GM12864 (cell line): ENCODE data around the gene PITPNM1.

Source experiments
- DNase-seq: peaks from one replicate; pipeline ENCODE4 v3.0.0-alpha.2; 2011; ENCODE audit warnings: low read depth
- H3K4me3 ChIP-seq: 2 replicates; pipeline ENCODE4 v1.5.1; 2011; ENCODE audit warnings: mild to moderate bottlenecking, low read depth, low read length, control low read depth
- CTCF ChIP-seq: IDR thresholded peaks from 2 replicates; pipeline ENCODE4 v1.5.1; 2011; ENCODE audit warnings: low read depth, mild to moderate bottlenecking, moderate library complexity, low read length, control low read depth, inconsistent platforms; ENCODE audit errors: missing control alignments

The PITPNM1 gene

DNA sequence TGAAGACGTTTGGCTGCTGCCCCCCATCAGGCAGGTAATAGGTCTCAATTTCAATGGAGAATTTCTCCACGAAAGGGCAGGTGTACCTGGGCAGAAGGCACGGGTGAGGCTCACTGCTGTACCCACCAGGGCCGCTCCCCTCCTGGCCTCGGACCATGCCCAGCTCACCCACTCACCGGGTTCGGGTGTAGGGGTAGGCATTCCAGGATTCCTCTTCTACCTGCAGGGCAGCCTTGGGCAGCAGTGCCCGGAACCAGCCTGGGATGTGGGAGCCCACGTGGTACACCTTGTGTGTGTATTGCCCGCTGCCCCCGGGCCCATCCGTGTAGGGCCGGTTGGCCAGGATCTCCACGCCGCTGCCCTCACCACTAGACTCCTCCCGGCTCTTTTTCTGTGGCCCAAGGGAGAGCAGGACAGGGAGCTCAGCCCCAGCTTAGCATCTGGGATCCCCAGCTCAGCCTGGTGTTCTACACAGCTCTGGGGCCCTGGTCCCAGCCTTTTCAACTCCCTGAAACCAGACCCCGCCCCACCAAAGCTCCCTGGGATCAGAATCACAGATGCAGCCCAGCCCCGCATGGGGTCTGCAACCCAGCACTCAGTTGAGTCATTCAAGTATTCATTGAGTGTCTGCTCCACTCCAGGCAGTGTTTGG lies 2.7 kb downstream of the PITPNM1 start:
- TF ChIP-seq CTCF: no peak
- no peak for DNase-seq
- H3K4me3 ChIP-seq: no peak overlapping the region

- no peak for TF ChIP-seq CTCF
- no peak for DNase-seq
- no peak overlapping the region for H3K4me3 ChIP-seq
Observed at GRCh38 chr11:67501854-67502253, 3.3 kb downstream of the PITPNM1 start.

DNA sequence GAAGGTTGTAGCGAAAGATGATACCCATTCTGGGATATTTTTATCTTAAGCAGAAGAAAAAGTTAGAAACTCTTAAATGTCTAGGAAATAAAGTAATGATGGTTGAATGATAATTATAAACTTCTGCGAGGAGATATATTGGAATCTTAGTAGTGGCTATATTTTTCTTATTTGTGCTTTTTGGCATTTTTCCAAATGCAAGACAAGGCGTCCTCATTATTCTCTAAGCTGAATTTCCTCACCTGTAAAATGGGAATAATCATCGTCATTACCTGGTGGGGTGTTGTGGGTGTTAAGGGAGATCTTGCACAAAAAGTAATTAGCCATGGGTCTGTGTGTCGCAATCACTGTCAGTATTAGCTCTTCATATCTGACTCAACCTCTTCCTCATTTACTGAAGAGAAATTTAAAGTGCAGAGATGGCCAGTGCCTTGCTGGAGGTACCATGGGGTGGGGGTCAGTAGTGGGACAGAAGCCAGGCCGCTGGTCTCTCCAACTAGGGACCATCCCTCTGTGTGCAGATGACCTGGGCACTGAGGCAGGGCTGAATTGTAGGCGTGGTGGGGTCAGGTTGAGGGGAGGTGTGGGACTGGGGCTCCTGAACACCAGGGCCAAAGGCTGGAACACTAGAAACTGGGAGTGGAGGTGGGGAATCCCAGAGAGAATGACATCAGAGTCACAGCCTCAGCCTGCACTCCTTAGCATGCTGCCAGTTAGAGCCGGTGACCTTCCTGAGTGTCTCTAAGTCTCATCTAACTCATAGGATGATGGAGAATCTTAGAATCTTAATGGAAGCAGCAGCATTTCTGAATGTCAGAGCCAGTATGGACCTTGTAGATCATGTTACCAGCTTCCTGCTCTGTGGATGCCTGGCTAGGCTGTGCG lies 4.1 kb downstream of the PITPNM1 start:
- TF ChIP-seq CTCF: no peak
- no peak for DNase-seq
- H3K4me3 ChIP-seq: no peak overlapping the region

DNA sequence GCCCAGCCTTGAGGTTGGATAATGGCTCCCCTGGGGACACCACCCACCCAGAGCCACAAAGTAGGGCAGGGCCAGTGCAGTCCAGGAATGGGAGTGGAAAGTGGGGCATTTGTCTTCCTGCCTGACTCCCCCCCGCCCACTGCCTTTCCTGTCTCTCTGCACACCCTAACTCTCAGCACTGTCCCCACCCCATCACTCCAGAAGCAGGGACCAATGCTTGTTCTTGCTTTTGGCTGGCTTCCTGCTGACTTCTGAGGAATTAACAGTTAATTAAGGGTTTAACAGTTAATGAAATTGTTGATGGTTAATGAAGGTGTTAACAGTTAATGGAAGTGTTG lies 4.7 kb downstream of the PITPNM1 start:
- TF ChIP-seq CTCF: no peak
- no peak overlapping the region for H3K4me3 ChIP-seq
- DNase-seq: no peak

DNA sequence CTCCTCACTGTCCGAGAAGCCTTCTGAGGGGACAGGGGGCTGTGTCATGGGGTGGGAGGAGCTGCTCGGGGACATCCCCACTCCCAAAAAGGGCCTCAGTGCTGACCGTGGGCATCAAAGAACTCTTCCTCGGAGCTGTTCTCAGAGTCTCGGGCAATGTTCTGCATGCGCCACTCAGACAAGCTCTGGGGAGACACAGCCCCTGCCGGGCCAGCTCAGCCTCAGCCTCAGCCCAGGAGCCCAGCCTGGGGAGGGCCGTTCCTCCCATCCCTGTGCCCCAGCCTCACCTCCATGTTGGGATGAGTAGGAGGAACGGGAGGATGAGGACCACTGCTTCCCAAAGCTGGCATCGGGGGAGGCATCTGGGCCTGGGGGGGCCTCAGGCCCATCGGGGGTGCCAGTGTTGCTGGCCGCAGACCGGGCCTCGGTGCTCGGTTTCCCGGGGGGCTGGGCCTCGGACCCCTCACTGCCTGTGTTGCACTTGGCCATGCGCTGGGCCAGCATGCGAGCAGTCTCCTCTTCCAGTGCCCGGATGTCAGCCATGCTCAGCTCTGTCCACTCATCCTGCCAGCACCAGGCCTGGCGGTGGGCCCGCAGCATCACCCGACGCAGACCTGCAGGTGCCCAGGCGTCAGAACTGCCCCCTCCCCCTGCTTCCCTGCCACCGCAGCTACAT lies 5.2 kb downstream of the PITPNM1 start:
- no peak for TF ChIP-seq CTCF
- DNase-seq: no peak
- no peak overlapping the region for H3K4me3 ChIP-seq

- H3K4me3 ChIP-seq: no peak overlapping the region
- DNase-seq: no peak
- no peak for TF ChIP-seq CTCF
Observed at GRCh38 chr11:67498544-67498972, 6.6 kb downstream of the PITPNM1 start.
